SK-N-SH treated with all-trans-retinoic acid at 6 μM for 48 hours (cell line): ENCODE measurements around the gene IRF5.

Experiments
- ARNTL ChIP-seq: fragments of 450-650 bp; formaldehyde crosslinking; IDR thresholded peaks from 2 replicates; pipeline ENCODE4 v1.5.0; 2020; ENCODE audit warnings: low read depth, mild to moderate bottlenecking, moderate library complexity, borderline replicate concordance
- GLIS3 ChIP-seq: fragments of 250-450 bp; sonication (Bioruptor Pico); IDR thresholded peaks from 2 replicates; pipeline ENCODE4 v1.5.0; 2020; ENCODE audit warnings: mild to moderate bottlenecking, moderate library complexity
- OSR1 ChIP-seq: fragments of 250-450 bp; sonication (Bioruptor Pico); IDR thresholded peaks from 2 replicates; pipeline ENCODE4 v1.8.0; 2022; ENCODE audit warnings: moderate library complexity, mild to moderate bottlenecking, inconsistent platforms
- PPARA ChIP-seq: fragments of 250-450 bp; sonication (Bioruptor Pico); IDR thresholded peaks from 2 replicates; pipeline ENCODE4 v1.5.0; 2020; ENCODE audit warnings: mild to moderate bottlenecking, borderline replicate concordance
- ZNF70 ChIP-seq: fragments of 450-650 bp; formaldehyde crosslinking; IDR thresholded peaks from 2 replicates; pipeline ENCODE4 v1.5.0; 2020; ENCODE audit warnings: mild to moderate bottlenecking, moderate library complexity

- TF ChIP-seq PPARA (CRISPR knock-in tag) (no peak), ZNF70 (CRISPR knock-in tag) (no peak), ARNTL (CRISPR knock-in tag) (no peak), OSR1 (CRISPR knock-in tag) (no peak), GLIS3 (CRISPR knock-in tag) (no peak)
Observed at GRCh38 chr7:128928159-128928813, 9.4 kb upstream of the IRF5 start.
